ENCODE results near the gene RPN2.

DNA sequence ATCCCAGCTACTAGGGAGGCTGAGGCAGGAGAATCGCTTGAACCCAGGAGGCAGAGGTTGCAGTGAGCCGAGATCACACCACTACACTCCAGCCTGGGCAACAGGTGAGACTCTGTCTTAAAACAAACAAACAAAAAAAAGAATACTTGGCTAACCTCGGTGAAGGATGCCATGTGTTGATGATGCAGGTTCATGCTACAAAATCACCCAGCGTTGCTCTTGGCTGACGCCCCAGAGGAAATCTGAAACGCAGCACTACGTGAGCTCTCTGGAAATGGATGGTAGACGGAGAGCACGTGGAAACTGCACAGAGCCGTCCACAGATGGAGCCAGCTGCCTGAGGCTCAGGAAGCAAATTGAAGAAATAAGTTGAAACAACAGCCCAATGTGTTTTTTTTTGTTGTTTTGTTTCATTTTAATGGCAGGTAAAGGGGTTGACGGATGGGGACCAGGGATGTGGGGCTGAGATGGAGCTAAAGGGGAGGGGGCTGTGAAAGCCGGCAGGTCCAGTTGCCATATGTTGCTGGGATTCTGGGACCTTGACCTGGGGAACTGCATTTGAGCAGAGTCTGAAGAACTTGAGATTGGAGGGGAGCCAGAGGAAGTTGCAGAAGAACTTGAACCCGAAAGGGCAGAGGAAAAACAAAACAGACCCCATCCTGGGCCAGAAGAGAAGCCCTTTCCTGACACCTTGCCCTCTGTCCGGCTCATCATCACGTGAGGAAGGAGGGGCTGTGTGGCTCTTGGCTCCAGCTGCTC lies 97.5 kb downstream of the RPN2 start:
- TF ChIP-seq, protein P1, sequence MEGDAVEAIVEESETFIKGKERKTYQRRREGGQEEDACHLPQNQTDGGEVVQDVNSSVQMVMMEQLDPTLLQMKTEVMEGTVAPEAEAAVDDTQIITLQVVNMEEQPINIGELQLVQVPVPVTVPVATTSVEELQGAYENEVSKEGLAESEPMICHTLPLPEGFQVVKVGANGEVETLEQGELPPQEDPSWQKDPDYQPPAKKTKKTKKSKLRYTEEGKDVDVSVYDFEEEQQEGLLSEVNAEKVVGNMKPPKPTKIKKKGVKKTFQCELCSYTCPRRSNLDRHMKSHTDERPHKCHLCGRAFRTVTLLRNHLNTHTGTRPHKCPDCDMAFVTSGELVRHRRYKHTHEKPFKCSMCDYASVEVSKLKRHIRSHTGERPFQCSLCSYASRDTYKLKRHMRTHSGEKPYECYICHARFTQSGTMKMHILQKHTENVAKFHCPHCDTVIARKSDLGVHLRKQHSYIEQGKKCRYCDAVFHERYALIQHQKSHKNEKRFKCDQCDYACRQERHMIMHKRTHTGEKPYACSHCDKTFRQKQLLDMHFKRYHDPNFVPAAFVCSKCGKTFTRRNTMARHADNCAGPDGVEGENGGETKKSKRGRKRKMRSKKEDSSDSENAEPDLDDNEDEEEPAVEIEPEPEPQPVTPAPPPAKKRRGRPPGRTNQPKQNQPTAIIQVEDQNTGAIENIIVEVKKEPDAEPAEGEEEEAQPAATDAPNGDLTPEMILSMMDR (IDR thresholded peaks at IDR 0.05; ENCODE audit: insufficient read depth, low read length, poor library complexity, severe bottlenecking): no peak
- no peak for TF ChIP-seq EZH2phosphoT487 (conservative IDR thresholded peaks at IDR 0.05; ENCODE audit: low read length)

Data from SU-DHL-6 (cell line).